ENCODE measurements around the gene LRCH3.

The LRCH3 gene

DNA sequence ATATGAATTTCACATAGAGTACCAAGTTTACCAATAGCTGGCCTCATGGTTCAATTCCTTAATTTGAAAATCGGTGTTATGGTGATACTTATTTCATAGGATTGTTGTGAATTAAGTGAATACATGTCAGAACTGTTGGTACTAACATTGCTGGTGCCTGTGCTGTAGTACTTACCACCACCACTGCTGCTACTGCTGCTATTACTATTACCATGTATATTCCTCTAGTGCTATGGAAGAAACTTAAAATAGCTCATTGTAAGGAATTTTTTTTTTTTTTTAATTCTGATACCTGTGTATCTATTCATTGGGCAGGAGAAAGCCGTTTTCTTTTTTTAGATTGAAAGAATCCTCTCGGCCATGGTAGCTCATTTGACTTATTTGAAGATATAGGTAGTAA is 37.8 kb upstream of the LRCH3 start:
- ChIA-PET CTCF (no interaction called here), POLR2A (no interaction called here)
- no peak for DNase-seq (ENCODE audit: extremely low spot score)
- TF ChIP-seq TARDBP (IDR thresholded peaks at IDR 0.05): no peak
- no peak for TF ChIP-seq FOXK2 (IDR thresholded peaks at IDR 0.05)
- TF ChIP-seq LEF1 (IDR thresholded peaks at IDR 0.05; ENCODE audit: borderline replicate concordance): no peak
- no peak for TF ChIP-seq ELF4 (IDR thresholded peaks at IDR 0.05)
- no peak for TF ChIP-seq ZNF384 (IDR thresholded peaks at IDR 0.05)
- TF ChIP-seq SP1 (IDR thresholded peaks at IDR 0.05): no peak
- TF ChIP-seq HDGF (IDR thresholded peaks at IDR 0.05; ENCODE audit: borderline replicate concordance): no peak
- TF ChIP-seq BHLHE40 (IDR thresholded peaks at IDR 0.05; ENCODE audit: borderline replicate concordance): no peak
- TF ChIP-seq FOXM1 (IDR thresholded peaks at IDR 0.05; ENCODE audit: borderline replicate concordance): no peak
- no peak for TF ChIP-seq PKNOX1 (IDR thresholded peaks at IDR 0.05)
- no peak for TF ChIP-seq ARNT (IDR thresholded peaks at IDR 0.05)

- TF ChIP-seq PKNOX1 (IDR thresholded peaks at IDR 0.05): no peak
- no peak for TF ChIP-seq FOXK2 (IDR thresholded peaks at IDR 0.05)
- POLR2A ChIA-PET: no interaction called here
- CTCF ChIA-PET: no interaction called here
- DNase-seq (ENCODE audit: extremely low spot score): no peak
Observed at GRCh38 chr3:197756704-197757103, 34.4 kb upstream of the LRCH3 start.

GRCh38 chr3:197758512-197758911 is 32.5 kb upstream of the LRCH3 start:
- POLR2A ChIA-PET: no interaction called here
- CTCF ChIA-PET: no interaction called here
- no peak for DNase-seq (ENCODE audit: extremely low spot score)
- TF ChIP-seq TARDBP (IDR thresholded peaks at IDR 0.05): no peak
- no peak for TF ChIP-seq ELF4 (IDR thresholded peaks at IDR 0.05)
- TF ChIP-seq FOXA1 (IDR thresholded peaks at IDR 0.05): no peak
- no peak for TF ChIP-seq FOXM1 (IDR thresholded peaks at IDR 0.05; ENCODE audit: borderline replicate concordance)
- no peak for TF ChIP-seq SP1 (IDR thresholded peaks at IDR 0.05)

- POLR2A ChIA-PET: no interaction called here
- TF ChIP-seq HDGF (IDR thresholded peaks at IDR 0.05; ENCODE audit: borderline replicate concordance) (no peak), ELF4 (IDR thresholded peaks at IDR 0.05) (no peak), BHLHE40 (IDR thresholded peaks at IDR 0.05; ENCODE audit: borderline replicate concordance) (no peak), FOXM1 (IDR thresholded peaks at IDR 0.05; ENCODE audit: borderline replicate concordance) (no peak), NFRKB (IDR thresholded peaks at IDR 0.05) (no peak), SP1 (IDR thresholded peaks at IDR 0.05) (no peak), TARDBP (IDR thresholded peaks at IDR 0.05) (no peak), CTBP1 (IDR thresholded peaks at IDR 0.05; ENCODE audit: borderline replicate concordance) (no peak), FOXK2 (IDR thresholded peaks at IDR 0.05) (no peak), FOXA1 (IDR thresholded peaks at IDR 0.05) (no peak), LEF1 (IDR thresholded peaks at IDR 0.05; ENCODE audit: borderline replicate concordance) (no peak), PKNOX1 (IDR thresholded peaks at IDR 0.05) (no peak), ARNT (IDR thresholded peaks at IDR 0.05) (no peak), L3MBTL2 (conservative IDR thresholded peaks at IDR 0.05) (no peak), ZNF384 (IDR thresholded peaks at IDR 0.05) (no peak)
- DNase-seq (ENCODE audit: extremely low spot score): no peak
- CTCF ChIA-PET: no interaction called here
Observed at GRCh38 chr3:197761784-197762183, 29.3 kb upstream of the LRCH3 start.

- TF ChIP-seq HDGF (IDR thresholded peaks at IDR 0.05; ENCODE audit: borderline replicate concordance): no peak
- no peak for TF ChIP-seq FOXM1 (IDR thresholded peaks at IDR 0.05; ENCODE audit: borderline replicate concordance)
- no peak for TF ChIP-seq SP1 (IDR thresholded peaks at IDR 0.05)
- no peak for TF ChIP-seq ARNT (IDR thresholded peaks at IDR 0.05)
- TF ChIP-seq L3MBTL2 (conservative IDR thresholded peaks at IDR 0.05): no peak
- no peak for TF ChIP-seq CTBP1 (IDR thresholded peaks at IDR 0.05; ENCODE audit: borderline replicate concordance)
- no peak for TF ChIP-seq TARDBP (IDR thresholded peaks at IDR 0.05)
- ChIA-PET POLR2A (no interaction called here), CTCF (no interaction called here)
- no peak for DNase-seq (ENCODE audit: extremely low spot score)
Observed at GRCh38 chr3:197775317-197775716, 15.7 kb upstream of the LRCH3 start.

- POLR2A ChIA-PET: no interaction called here
- no peak for TF ChIP-seq FOXM1 (IDR thresholded peaks at IDR 0.05; ENCODE audit: borderline replicate concordance)
- TF ChIP-seq NFRKB (IDR thresholded peaks at IDR 0.05): no peak
- no peak for TF ChIP-seq FOXA1 (IDR thresholded peaks at IDR 0.05)
- no peak for TF ChIP-seq TARDBP (IDR thresholded peaks at IDR 0.05)
- no peak for TF ChIP-seq ZNF384 (IDR thresholded peaks at IDR 0.05)
- no peak for TF ChIP-seq LEF1 (IDR thresholded peaks at IDR 0.05; ENCODE audit: borderline replicate concordance)
- no peak for TF ChIP-seq BHLHE40 (IDR thresholded peaks at IDR 0.05; ENCODE audit: borderline replicate concordance)
- TF ChIP-seq ARNT (IDR thresholded peaks at IDR 0.05): no peak
- no peak for TF ChIP-seq SUZ12 (IDR thresholded peaks at IDR 0.05)
- no peak for TF ChIP-seq ELF4 (IDR thresholded peaks at IDR 0.05)
- TF ChIP-seq HDGF (IDR thresholded peaks at IDR 0.05; ENCODE audit: borderline replicate concordance): no peak
- no peak for TF ChIP-seq L3MBTL2 (conservative IDR thresholded peaks at IDR 0.05)
- TF ChIP-seq CTBP1 (IDR thresholded peaks at IDR 0.05; ENCODE audit: borderline replicate concordance): no peak
- TF ChIP-seq SP1 (IDR thresholded peaks at IDR 0.05): no peak
- CTCF ChIA-PET: no interaction called here
- no peak for DNase-seq (ENCODE audit: extremely low spot score)
Observed at GRCh38 chr3:197782230-197782629, 8.8 kb upstream of the LRCH3 start.

DNA sequence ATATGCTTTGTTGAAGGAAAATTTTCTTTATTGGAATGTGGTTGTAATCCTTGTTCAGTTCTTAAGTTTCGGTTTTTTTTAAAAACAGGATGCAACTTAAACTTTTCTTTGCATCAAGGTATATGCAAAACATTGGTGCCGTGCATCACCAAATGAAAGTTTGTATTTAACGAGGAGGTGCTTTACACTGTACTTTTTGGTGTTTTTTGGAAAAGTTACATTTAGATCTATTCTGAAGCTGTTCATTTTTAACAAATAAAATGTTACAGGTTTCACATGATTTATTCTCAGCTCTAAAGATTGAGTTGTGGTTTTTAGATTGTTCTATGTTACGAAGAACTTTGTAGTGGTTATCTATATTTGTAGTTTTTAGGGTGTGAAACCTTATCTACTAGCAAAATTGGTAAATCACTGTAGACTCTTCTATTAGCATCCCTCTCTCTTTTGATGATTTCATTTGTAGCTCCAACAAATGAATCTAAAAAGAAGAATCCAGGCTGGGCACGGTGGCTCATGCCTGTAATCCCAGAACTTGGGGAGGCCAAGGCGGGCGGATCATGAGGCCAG is 7.0 kb upstream of the LRCH3 start:
- POLR2A ChIA-PET: no interaction called here

More for the DNA sequence above, 7.0 kb upstream of the LRCH3 start:
- CTCF ChIA-PET: no interaction called here
- no peak for DNase-seq (ENCODE audit: extremely low spot score)
- TF ChIP-seq FOXK2 (IDR thresholded peaks at IDR 0.05) (no peak), HDGF (IDR thresholded peaks at IDR 0.05; ENCODE audit: borderline replicate concordance) (no peak), ZNF384 (IDR thresholded peaks at IDR 0.05) (no peak), L3MBTL2 (conservative IDR thresholded peaks at IDR 0.05) (no peak), NFRKB (IDR thresholded peaks at IDR 0.05) (no peak), LEF1 (IDR thresholded peaks at IDR 0.05; ENCODE audit: borderline replicate concordance) (no peak), ELF4 (IDR thresholded peaks at IDR 0.05) (no peak), TARDBP (IDR thresholded peaks at IDR 0.05) (no peak), FOXM1 (IDR thresholded peaks at IDR 0.05; ENCODE audit: borderline replicate concordance) (no peak), CTBP1 (IDR thresholded peaks at IDR 0.05; ENCODE audit: borderline replicate concordance) (no peak), FOXA1 (IDR thresholded peaks at IDR 0.05) (no peak), SP1 (IDR thresholded peaks at IDR 0.05) (no peak), PKNOX1 (IDR thresholded peaks at IDR 0.05) (no peak)
